Fibroblast of lung (primary cell): ENCODE results near the gene KRT72. TPM values are rescaled to one million over a fixed set of nuclear protein-coding genes. Genes with fewer than 3 reads are reported as not detected.

Source experiments
- DNase-seq, 2 donors: peaks; one replicate each; pipeline versions ENCODE4 v3.0.0 to v3.0.0-alpha.2; 2010; ENCODE audit warnings: low read depth in 2 of 2
- H2AFZ ChIP-seq: 2 replicates; pipeline ENCODE4 v1.5.1; 2012; ENCODE audit warnings: low read length, control low read depth, inconsistent platforms
- H3K27ac ChIP-seq: 2 replicates; pipeline ENCODE4 v1.5.1; 2011; ENCODE audit warnings: low read length, control low read depth; ENCODE audit not compliant: insufficient read depth
- H3K27me3 ChIP-seq: 2 replicates; pipeline ENCODE4 v1.5.1; 2011; ENCODE audit warnings: mild to moderate bottlenecking, low read length; ENCODE audit not compliant: control insufficient read depth, insufficient read depth
- H3K36me3 ChIP-seq: 2 replicates; pipeline ENCODE4 v1.5.1; 2011; ENCODE audit warnings: low read length; ENCODE audit not compliant: control insufficient read depth, insufficient read depth
- H3K4me1 ChIP-seq: 2 replicates; pipeline ENCODE4 v1.5.1; 2011; ENCODE audit warnings: low read length; ENCODE audit not compliant: control insufficient read depth, insufficient read depth; ENCODE audit errors: extremely low read depth
- H3K4me2 ChIP-seq: 2 replicates; pipeline ENCODE4 v1.5.1; 2011; ENCODE audit warnings: low read length, control low read depth; ENCODE audit not compliant: insufficient read depth; ENCODE audit errors: extremely low read depth
- H3K4me3 ChIP-seq, 4 experiments: fragments of 200-600 bp in 1 of 4; sonication (generic) in 1 of 4; replicated peaks in 1 of 4; 2 replicates each; pipeline ENCODE4 v1.5.1; 2011 to 2016; ENCODE audit warnings: low read length in 4 of 4, low read depth in 3 of 4, mild to moderate bottlenecking in 3 of 4, control low read depth in 2 of 4, inconsistent platforms in 1 of 4, mixed read lengths in 1 of 4; ENCODE audit not compliant: insufficient read depth in 1 of 4; ENCODE audit errors: control extremely low read depth in 1 of 4
- H3K79me2 ChIP-seq: 2 replicates; pipeline ENCODE4 v1.5.1; 2012; ENCODE audit warnings: mild to moderate bottlenecking, low read length, inconsistent platforms; ENCODE audit not compliant: control insufficient read depth, insufficient read depth
- H3K9ac ChIP-seq: 2 replicates; pipeline ENCODE4 v1.5.1; 2011; ENCODE audit warnings: mild to moderate bottlenecking, low read length, control low read depth; ENCODE audit not compliant: insufficient read depth
- H3K9me3 ChIP-seq: 2 replicates; pipeline ENCODE4 v1.5.1; 2012; ENCODE audit warnings: low read depth, low read length; ENCODE audit not compliant: control insufficient read depth, insufficient read depth
- H4K20me1 ChIP-seq: 2 replicates; pipeline ENCODE4 v1.5.1; 2011; ENCODE audit warnings: low read length; ENCODE audit not compliant: control insufficient read depth, insufficient read depth; ENCODE audit errors: extremely low read depth
- CTCF ChIP-seq, 2 donors: IDR thresholded peaks in 1 of 2; conservative IDR thresholded peaks in 1 of 2; 1 replicate in 1 of 2; 2 replicates in 1 of 2; pipeline ENCODE4 v1.5.1; 2011 to 2012; ENCODE audit warnings: low read length in 2 of 2, control low read depth in 1 of 2, inconsistent platforms in 1 of 2, low read depth in 1 of 2, mild to moderate bottlenecking in 1 of 2
- EZH2 ChIP-seq: IDR thresholded peaks from 2 replicates; pipeline ENCODE4 v1.5.1; 2012; ENCODE audit warnings: low read length, control low read depth, mild to moderate bottlenecking; ENCODE audit errors: missing control alignments
- polyA plus RNA-seq, 2 donors: library from polyadenylated mRNA; depleted of rRNA in 1 of 2; stranded (reverse) in 1 of 2; unstranded in 1 of 2; fragments of >200 nt; gene quantifications; 2 replicates each; pipeline ENCODE4 v1.2.1, GENCODE V29; 2011 to 2012; ENCODE audit warnings: missing spikeins in 1 of 2
- total RNA-seq: library from RNA; depleted of rRNA; stranded (reverse); fragments of >200 nt; gene quantifications from 2 replicates; pipeline ENCODE4 v1.2.1, GENCODE V29; 2014

KRT72 gene
- total and polyA plus RNA-seq, 2 donors (not counting 1 experiment from before 2014, with no cell fraction given) = not detected

GRCh38 chr12:52643233-52644077, 42.2 kb upstream of the KRT72 start:
- H3K9me3 ChIP-seq = no peaks in the 10 kb centered on the region
- no peaks in the 10 kb centered on the region for H3K79me2 ChIP-seq
- H3K4me3 ChIP-seq = no peak overlapping the region
- H4K20me1 ChIP-seq = no peaks in the 10 kb centered on the region
- no peak for DNase-seq
- H3K36me3 ChIP-seq = no peaks in the 10 kb centered on the region
- H2AFZ ChIP-seq = no peak overlapping the region
- TF ChIP-seq EZH2 (no peak), CTCF (conservative IDR thresholded peaks at IDR 0.05 in 1 of 2, IDR thresholded peaks at IDR 0.05 in 1 of 2; ENCODE audit: low read depth in 1 of 2, low read length in 2 of 2) (no peak)
- H3K9ac ChIP-seq = no peak overlapping the region
- peaks cover 3% of the 10 kb centered on the region for H3K27me3 ChIP-seq
- H3K4me2 ChIP-seq = no peak overlapping the region
- no peak overlapping the region for H3K27ac ChIP-seq
- no peaks in the 10 kb centered on the region for H3K4me1 ChIP-seq

GRCh38 chr12:52641468-52641867, 40.2 kb upstream of the KRT72 start:
- no peaks in the 10 kb centered on the region for H3K27me3 ChIP-seq
- no peak overlapping the region for H3K27ac ChIP-seq

GRCh38 chr12:52637299-52637698, 36.0 kb upstream of the KRT72 start:
- H3K4me3 ChIP-seq = no peak overlapping the region
- H2AFZ ChIP-seq = no peak overlapping the region
- no peak for DNase-seq
- no peaks in the 10 kb centered on the region for H3K4me1 ChIP-seq
- TF ChIP-seq EZH2 (no peak), CTCF (conservative IDR thresholded peaks at IDR 0.05 in 1 of 2, IDR thresholded peaks at IDR 0.05 in 1 of 2; ENCODE audit: low read depth in 1 of 2, low read length in 2 of 2) (no peak)
- H3K79me2 ChIP-seq = no peaks in the 10 kb centered on the region
- no peak overlapping the region for H3K9ac ChIP-seq
- H3K4me2 ChIP-seq = no peak overlapping the region
- no peaks in the 10 kb centered on the region for H3K27me3 ChIP-seq
- H3K9me3 ChIP-seq = no peaks in the 10 kb centered on the region
- no peaks in the 10 kb centered on the region for H4K20me1 ChIP-seq
- no peaks in the 10 kb centered on the region for H3K36me3 ChIP-seq
- no peak overlapping the region for H3K27ac ChIP-seq

More at GRCh38 chr12:52641468-52641867, 40.2 kb upstream of the KRT72 start:
- Histone ChIP-seq H2AFZ (no peak overlapping the region), H3K9me3 (no peaks in the 10 kb centered on the region), H3K79me2 (no peaks in the 10 kb centered on the region), H3K9ac (no peak overlapping the region), H3K4me3 (no peak overlapping the region), H3K4me2 (no peak overlapping the region), H4K20me1 (no peaks in the 10 kb centered on the region), H3K36me3 (no peaks in the 10 kb centered on the region), H3K4me1 (no peaks in the 10 kb centered on the region)
- TF ChIP-seq EZH2 (no peak), CTCF (conservative IDR thresholded peaks at IDR 0.05 in 1 of 2, IDR thresholded peaks at IDR 0.05 in 1 of 2; ENCODE audit: low read depth in 1 of 2, low read length in 2 of 2) (no peak)
- no peak for DNase-seq
